Middle frontal gyrus (tissue), 1 donor: Measurements from ENCODE around the gene PARS2.

Experiments
- DNase-seq: peaks from one replicate; pipeline ENCODE4 v3.0.0-alpha.2; 2015; ENCODE audit warnings: low spot score; ENCODE audit errors: extremely low spot score

PARS2 gene

GRCh38 chr1:54800041-54800898 lies 35.9 kb upstream of the PARS2 start:
- DNase-seq, result no peak

GRCh38 chr1:54798769-54799641 lies 34.7 kb upstream of the PARS2 start:
- DNase-seq, result no peak

- no peak for DNase-seq
Observed at GRCh38 chr1:54798206-54798605, 33.9 kb upstream of the PARS2 start.

GRCh38 chr1:54796902-54797301 lies 32.6 kb upstream of the PARS2 start:
- no peak for DNase-seq

- no peak for DNase-seq
Observed at GRCh38 chr1:54795841-54796468, 31.6 kb upstream of the PARS2 start.

GRCh38 chr1:54795356-54795665 lies 31.0 kb upstream of the PARS2 start:
- DNase-seq, result no peak

- DNase-seq, result no peak
Observed at GRCh38 chr1:54794451-54795355, 30.4 kb upstream of the PARS2 start.

- no peak for DNase-seq
Observed at GRCh38 chr1:54792686-54793282, 28.5 kb upstream of the PARS2 start.

- DNase-seq, result no peak
Observed at GRCh38 chr1:54791880-54792522, 27.7 kb upstream of the PARS2 start.

- no peak for DNase-seq
Observed at GRCh38 chr1:54788459-54788858, 24.1 kb upstream of the PARS2 start.

- no peak for DNase-seq
Observed at GRCh38 chr1:54787604-54788003, 23.3 kb upstream of the PARS2 start.

- DNase-seq, result no peak
Observed at GRCh38 chr1:54786778-54787177, 22.5 kb upstream of the PARS2 start.

- no peak for DNase-seq
Observed at GRCh38 chr1:54784066-54784465, 19.7 kb upstream of the PARS2 start.

- no peak for DNase-seq
Observed at GRCh38 chr1:54782588-54782987, 18.3 kb upstream of the PARS2 start.

GRCh38 chr1:54782156-54782555 lies 17.8 kb upstream of the PARS2 start:
- DNase-seq, result no peak

GRCh38 chr1:54781023-54781723 lies 16.9 kb upstream of the PARS2 start:
- no peak for DNase-seq

- DNase-seq, result no peak
Observed at GRCh38 chr1:54777431-54777830, 13.1 kb upstream of the PARS2 start.

- no peak for DNase-seq
Observed at GRCh38 chr1:54777011-54777410, 12.7 kb upstream of the PARS2 start.
